GM21737 (cell line): ENCODE results near the gene GPR27.

Experiments
- ATAC-seq: cut with Tn5 transposase; IDR thresholded peaks from one replicate; pipeline ENCODE4 v1.9.1; 2021; ENCODE audit warnings: mild to moderate bottlenecking, moderate library complexity; ENCODE audit not compliant: unreplicated experiment

Gene GPR27, protein sequence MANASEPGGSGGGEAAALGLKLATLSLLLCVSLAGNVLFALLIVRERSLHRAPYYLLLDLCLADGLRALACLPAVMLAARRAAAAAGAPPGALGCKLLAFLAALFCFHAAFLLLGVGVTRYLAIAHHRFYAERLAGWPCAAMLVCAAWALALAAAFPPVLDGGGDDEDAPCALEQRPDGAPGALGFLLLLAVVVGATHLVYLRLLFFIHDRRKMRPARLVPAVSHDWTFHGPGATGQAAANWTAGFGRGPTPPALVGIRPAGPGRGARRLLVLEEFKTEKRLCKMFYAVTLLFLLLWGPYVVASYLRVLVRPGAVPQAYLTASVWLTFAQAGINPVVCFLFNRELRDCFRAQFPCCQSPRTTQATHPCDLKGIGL

DNA sequence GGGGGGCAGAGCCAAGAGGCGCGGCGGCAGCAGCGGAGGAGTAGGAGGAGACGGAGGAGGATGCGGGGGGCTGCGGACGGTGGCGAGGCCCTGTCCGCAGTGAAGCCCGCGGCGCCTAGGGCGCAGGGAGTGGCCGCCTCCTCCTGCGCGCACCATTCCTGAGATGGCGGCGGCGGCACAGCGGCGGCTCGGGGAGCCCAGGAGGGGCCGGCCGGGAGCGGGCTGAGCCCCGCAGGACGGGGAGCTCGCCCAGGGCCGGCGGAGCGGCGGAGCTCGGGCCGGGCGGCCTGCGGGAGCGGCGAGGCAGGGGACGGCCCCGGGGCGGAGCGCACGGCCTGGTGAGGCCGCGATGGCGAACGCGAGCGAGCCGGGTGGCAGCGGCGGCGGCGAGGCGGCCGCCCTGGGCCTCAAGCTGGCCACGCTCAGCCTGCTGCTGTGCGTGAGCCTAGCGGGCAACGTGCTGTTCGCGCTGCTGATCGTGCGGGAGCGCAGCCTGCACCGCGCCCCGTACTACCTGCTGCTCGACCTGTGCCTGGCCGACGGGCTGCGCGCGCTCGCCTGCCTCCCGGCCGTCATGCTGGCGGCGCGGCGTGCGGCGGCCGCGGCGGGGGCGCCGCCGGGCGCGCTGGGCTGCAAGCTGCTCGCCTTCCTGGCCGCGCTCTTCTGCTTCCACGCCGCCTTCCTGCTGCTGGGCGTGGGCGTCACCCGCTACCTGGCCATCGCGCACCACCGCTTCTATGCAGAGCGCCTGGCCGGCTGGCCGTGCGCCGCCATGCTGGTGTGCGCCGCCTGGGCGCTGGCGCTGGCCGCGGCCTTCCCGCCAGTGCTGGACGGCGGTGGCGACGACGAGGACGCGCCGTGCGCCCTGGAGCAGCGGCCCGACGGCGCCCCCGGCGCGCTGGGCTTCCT, at the start of gene GPR27:
Gene GPR27, plus strand, starts transcription at position 155 of the 909 bp plus-strand sequence. Its CDS starts 195 bp downstream, at position 350.
- no peak for ATAC-seq

GRCh38 chr3:71704915-71705314, 48.7 kb upstream of the GPR27 start:
- ATAC-seq: no peak

GRCh38 chr3:71705681-71706080, 48.0 kb upstream of the GPR27 start:
- ATAC-seq: no peak

DNA sequence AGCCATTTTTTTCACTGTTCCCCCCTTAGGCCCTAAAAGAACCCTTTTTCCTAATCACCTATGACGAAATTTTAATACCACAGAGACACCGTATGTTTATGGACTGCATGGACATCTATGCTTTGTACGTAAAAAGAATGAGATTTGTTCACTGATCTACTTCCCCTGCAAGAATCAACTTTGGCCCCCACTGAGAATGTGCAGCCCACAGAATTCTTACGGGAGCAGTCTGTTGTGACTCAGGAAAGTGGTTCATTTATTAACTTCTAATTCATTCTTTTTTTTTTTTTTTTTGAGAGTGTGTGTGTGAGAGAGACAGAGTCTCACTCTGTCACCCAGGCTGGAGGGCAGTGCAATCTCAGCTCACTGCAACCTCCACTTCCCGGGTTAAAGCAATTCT, 46.1 kb upstream of the GPR27 start:
- ATAC-seq: no peak

DNA sequence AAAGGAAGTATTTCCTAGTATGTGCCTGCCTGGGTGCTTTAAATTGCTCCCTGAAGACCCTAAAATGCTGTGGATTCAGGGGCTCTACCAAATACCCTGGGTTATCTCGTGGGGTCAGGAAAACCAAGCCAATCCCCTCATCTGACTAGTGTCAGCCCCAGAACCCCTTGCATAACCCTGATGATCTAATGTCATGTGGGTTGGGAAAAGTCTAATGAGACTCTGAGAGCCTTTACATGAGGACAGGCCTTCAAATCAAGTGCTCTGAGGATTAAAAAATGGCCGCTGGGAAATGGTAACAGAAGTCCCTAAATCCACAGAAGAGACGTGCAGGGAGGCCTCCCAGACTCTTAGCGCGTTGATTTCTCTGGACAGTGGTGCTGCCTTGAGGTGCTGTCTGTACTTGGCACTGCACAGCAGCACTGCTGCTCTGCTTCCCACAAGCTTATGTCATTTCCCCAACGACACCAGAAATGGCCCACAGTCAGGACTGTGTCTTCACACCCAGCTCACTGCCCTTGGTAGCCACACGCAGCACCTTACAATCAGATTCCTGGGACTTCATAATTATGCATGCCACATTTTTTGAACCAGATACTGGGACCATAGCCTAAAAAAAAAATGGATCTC, 45.1 kb upstream of the GPR27 start:
- ATAC-seq: no peak

DNA sequence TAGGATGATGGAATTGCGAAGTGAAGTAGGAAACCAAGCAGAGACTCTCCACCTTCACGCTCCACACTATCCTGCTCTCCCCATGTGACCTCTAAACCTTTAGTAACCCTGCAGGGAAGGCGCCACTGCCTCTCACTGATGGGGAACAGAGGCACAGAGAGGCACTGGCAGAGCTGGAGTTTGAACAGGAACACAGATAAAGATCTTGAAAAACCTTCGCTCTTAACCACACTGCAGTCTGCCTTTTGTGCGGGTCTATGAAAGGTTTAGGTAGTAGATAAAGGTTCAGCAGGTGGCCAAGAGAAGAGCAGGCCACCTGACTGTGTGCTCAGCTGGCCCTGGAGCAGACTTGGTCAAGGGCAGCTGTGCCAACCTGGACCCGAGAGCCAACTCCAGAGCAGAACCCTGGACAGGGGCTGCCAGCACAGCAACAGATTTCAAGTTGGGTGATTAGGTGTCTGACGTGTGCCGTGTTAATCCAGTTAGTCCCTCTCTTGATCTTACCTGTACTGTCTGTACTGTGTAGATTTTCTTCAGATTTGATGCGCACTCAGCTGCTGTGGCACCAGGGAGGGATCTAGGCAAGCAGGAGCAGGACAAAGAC, 43.6 kb upstream of the GPR27 start:
- ATAC-seq: no peak

DNA sequence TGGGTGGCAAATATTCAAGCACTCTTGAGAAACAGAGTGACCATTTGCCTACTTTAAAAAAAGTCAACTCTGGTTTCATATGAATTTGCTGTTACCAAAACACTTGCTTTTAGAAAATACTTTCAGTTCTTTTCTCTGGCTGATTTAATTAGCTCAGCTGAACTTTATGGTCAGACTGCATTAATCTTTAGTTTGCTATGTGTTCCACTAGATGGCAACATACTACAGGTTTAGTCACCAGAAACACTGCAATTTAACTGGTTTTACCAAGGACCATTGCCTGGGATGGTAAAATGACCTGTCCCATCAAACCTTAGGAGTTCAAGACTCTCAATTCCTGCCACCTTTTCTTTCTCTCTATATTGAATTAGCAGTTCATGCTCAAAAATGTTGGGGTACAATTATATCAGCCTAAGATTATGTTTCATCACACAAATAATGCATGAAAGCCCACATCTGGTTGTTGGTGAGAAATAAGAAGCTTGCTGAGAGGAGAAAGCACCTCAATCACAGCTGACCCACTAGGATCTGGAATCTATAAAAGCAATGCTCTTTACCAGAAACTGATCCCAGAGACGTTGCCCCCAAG, 42.7 kb upstream of the GPR27 start:
- ATAC-seq: peak; percentile 76

DNA sequence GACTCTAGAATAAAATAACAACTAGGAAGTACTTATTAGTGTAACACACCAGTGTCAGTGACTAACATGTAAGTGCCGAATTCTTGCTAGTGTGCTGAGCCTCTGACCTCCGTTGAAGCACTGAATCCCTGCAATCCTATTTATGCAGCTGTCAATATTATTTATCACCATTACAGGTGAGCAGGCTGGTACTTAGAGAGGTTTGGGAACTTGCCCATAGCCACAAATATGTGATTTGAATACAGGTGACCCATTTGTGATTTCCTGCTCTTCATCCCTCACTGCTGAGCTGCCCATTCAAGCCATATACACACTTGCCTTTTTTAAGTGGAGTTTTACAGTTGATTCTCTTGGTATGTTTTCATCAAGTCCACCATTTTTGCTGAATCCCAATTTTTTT, 40.6 kb upstream of the GPR27 start:
- no peak for ATAC-seq

- ATAC-seq: no peak
Observed at GRCh38 chr3:71714595-71714994, 39.1 kb upstream of the GPR27 start.

- no peak for ATAC-seq
Observed at GRCh38 chr3:71718072-71718471, 35.6 kb upstream of the GPR27 start.

- ATAC-seq: no peak
Observed at GRCh38 chr3:71721002-71721401, 32.7 kb upstream of the GPR27 start.

- ATAC-seq: no peak
Observed at GRCh38 chr3:71721651-71722157, 32.0 kb upstream of the GPR27 start.

- no peak for ATAC-seq
Observed at GRCh38 chr3:71722693-71723092, 31.0 kb upstream of the GPR27 start.

- ATAC-seq: no peak
Observed at GRCh38 chr3:71723452-71724170, 30.0 kb upstream of the GPR27 start.

GRCh38 chr3:71724171-71724453, 29.5 kb upstream of the GPR27 start:
- ATAC-seq: no peak

GRCh38 chr3:71724584-71725270, 28.9 kb upstream of the GPR27 start:
- ATAC-seq: no peak

DNA sequence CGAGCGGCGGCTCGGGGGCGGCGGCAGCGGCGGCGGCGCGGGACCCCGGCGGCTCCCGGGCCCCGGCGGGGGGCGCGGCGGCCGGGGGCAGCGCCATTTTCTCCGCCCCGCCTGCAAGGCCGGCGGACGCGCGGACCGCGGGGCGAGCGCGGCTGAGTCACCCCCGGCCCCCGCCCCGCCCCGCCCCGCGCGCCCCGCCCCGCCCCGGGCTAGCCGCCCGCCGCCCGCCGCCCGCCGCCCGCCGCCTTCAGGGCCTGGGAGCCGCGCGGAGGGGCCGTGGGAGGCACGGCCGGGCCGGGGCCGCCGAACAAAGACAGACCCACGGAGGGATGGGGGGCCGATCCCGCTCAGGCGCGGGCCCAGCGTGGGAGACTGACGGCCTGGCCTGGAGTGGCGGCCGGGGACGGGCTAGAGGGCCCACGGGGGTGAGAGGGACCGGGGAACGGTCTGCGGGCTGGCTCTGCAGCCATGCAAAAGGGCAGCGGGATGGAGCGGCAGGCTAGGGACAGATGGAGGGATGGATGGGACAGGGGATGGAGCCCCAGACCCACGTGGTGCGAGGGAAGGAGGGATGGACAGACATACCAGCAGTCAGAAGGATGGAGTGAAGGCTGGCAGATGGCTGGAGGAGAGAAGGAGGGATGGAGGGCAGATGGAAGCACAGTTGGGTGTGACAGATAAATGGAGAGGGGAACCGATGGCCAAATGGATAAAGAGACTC, 28.2 kb upstream of the GPR27 start, which contains the start of gene EIF4E3:
Gene EIF4E3, minus strand, starts transcription at position 132 of the 721 bp plus-strand sequence. Its CDS starts 35 bp downstream, at position 97.
- no peak for ATAC-seq

DNA sequence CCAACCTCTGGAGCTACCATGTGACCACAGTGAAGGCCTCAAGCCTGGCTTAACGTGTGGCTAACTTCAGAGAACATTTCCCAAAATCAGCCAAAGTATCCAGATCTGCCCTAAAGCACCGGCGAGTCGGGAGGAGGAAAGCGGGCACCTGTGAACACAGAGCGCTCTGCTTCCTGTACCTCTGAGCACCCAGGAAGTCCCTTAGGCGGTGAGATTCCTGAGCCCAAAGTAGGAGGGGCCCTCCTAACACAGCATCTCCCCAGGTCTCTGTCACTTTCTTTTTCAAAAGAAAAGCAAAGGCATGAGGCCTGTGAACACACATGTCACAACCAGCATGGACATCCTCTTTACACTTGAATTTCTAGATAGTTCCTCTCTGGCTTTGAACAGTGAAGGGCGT, 27.5 kb upstream of the GPR27 start:
- no peak for ATAC-seq
